Hepatocyte (in vitro differentiated cells): Measurements from ENCODE around the gene ALPG.
A peak's percentile ranks its signal among the peaks of the same experiment; 100 is the strongest.
"Not testable (repeated sequence)": the region's sequence is repeated elsewhere in the genome, so short reads cannot be mapped to it uniquely, and the experiment has no call there.

Experiments used
- EZH2 ChIP-seq: fragments of 200-600 bp; sonication (generic); IDR thresholded peaks from 2 replicates; pipeline ENCODE4 v1.6.1; 2016; ENCODE audit warnings: antibody characterized with exemption, mild to moderate bottlenecking, borderline replicate concordance
- EZH2phosphoT487 ChIP-seq: fragments of 200-600 bp; sonication (generic); IDR thresholded peaks from one replicate; pipeline ENCODE4 v1.6.1; 2018; ENCODE audit warnings: antibody characterized with exemption, mild to moderate bottlenecking, low read depth, moderate library complexity; ENCODE audit not compliant: unreplicated experiment, severe bottlenecking
- TF ChIP-seq, protein P1 (sequence below): fragments of 200-600 bp; sonication (generic); IDR thresholded peaks from 2 replicates; pipeline ENCODE4 v1.5.1; 2016; ENCODE audit warnings: antibody characterized with exemption, mild to moderate bottlenecking; ENCODE audit not compliant: poor library complexity

DNA sequence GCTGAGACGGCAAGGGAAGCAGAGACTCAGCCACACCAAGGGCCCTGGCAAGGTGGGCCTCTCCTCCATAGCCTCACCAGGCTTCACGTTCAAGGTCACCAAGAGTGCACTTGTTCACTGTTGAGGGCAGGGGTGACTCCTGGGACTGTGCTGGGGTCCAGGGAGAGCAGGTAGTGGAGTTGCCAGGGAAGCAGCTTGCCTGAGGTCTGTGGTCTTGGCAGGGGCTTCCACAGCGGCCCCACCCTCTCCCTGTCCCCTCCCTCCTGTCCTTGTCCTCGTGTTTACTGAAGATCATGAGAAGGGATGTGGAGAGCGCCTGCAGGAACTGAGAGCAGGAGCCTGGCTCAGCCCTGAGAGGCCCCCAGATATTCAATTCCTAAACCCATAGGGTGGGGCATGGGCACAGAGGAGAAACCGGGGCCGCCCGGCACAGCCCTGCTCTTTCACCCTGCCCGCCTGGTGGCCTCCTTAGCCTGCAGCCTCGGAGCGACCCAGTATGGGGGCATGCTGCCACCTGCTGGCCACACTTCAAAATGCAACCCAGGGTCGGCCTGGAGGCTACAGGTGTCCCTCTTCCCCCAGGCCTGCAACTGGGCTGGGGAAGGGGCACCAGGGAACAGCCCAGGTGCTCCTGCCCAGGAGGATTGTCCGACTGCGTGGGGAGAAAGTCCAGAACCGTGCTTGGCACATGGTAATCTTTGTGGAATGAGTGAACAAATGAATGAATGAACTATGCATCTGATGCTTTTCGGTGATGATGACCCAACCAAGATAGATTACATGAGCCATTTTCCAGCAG, 33.8 kb downstream of the ALPG start:
- TF ChIP-seq, protein P1, sequence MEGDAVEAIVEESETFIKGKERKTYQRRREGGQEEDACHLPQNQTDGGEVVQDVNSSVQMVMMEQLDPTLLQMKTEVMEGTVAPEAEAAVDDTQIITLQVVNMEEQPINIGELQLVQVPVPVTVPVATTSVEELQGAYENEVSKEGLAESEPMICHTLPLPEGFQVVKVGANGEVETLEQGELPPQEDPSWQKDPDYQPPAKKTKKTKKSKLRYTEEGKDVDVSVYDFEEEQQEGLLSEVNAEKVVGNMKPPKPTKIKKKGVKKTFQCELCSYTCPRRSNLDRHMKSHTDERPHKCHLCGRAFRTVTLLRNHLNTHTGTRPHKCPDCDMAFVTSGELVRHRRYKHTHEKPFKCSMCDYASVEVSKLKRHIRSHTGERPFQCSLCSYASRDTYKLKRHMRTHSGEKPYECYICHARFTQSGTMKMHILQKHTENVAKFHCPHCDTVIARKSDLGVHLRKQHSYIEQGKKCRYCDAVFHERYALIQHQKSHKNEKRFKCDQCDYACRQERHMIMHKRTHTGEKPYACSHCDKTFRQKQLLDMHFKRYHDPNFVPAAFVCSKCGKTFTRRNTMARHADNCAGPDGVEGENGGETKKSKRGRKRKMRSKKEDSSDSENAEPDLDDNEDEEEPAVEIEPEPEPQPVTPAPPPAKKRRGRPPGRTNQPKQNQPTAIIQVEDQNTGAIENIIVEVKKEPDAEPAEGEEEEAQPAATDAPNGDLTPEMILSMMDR, result peak; percentile 82
- TF ChIP-seq EZH2, EZH2phosphoT487: not testable (repeated sequence)
